ACC112 (cell line): ENCODE measurements around the gene KCNH1.

Source experiments
- H2AFZ ChIP-seq: fragments of 200-600 bp; sonication (generic); one replicate; pipeline ENCODE4 v1.6.0; 2017; ENCODE audit warnings: antibody characterized with exemption, low read length; ENCODE audit not compliant: unreplicated experiment
- H3K27ac ChIP-seq: fragments of 200-600 bp; sonication (generic); 2 replicates; pipeline ENCODE4 v1.5.1; 2014; ENCODE audit warnings: low read depth, mild to moderate bottlenecking, antibody characterized with exemption, low read length, moderate library complexity
- H3K27me3 ChIP-seq: fragments of 200-600 bp; sonication (generic); 2 replicates; pipeline ENCODE4 v1.6.1; 2014; ENCODE audit warnings: mild to moderate bottlenecking, antibody characterized with exemption, low read length, moderate library complexity, mixed read lengths; ENCODE audit not compliant: insufficient read depth
- H3K36me3 ChIP-seq: fragments of 200-600 bp; sonication (generic); 2 replicates; pipeline ENCODE4 v1.6.1; 2016; ENCODE audit warnings: mild to moderate bottlenecking, antibody characterized with exemption, low read length, moderate library complexity, mixed read lengths; ENCODE audit not compliant: insufficient read depth
- H3K4me1 ChIP-seq: fragments of 200-600 bp; sonication (generic); one replicate; pipeline ENCODE4 v1.6.1; 2016; ENCODE audit warnings: low read length, mixed read lengths; ENCODE audit not compliant: insufficient read depth, unreplicated experiment, control insufficient read depth
- H3K4me3 ChIP-seq: fragments of 200-600 bp; sonication (generic); 2 replicates; pipeline ENCODE4 v1.5.1; 2014; ENCODE audit warnings: mild to moderate bottlenecking, low read depth, low read length
- H3K79me2 ChIP-seq: fragments of 200-600 bp; sonication (generic); one replicate; pipeline ENCODE4 v1.6.0; 2016; ENCODE audit warnings: low read length; ENCODE audit not compliant: control insufficient read depth, unreplicated experiment, insufficient read depth

Gene KCNH1, protein sequence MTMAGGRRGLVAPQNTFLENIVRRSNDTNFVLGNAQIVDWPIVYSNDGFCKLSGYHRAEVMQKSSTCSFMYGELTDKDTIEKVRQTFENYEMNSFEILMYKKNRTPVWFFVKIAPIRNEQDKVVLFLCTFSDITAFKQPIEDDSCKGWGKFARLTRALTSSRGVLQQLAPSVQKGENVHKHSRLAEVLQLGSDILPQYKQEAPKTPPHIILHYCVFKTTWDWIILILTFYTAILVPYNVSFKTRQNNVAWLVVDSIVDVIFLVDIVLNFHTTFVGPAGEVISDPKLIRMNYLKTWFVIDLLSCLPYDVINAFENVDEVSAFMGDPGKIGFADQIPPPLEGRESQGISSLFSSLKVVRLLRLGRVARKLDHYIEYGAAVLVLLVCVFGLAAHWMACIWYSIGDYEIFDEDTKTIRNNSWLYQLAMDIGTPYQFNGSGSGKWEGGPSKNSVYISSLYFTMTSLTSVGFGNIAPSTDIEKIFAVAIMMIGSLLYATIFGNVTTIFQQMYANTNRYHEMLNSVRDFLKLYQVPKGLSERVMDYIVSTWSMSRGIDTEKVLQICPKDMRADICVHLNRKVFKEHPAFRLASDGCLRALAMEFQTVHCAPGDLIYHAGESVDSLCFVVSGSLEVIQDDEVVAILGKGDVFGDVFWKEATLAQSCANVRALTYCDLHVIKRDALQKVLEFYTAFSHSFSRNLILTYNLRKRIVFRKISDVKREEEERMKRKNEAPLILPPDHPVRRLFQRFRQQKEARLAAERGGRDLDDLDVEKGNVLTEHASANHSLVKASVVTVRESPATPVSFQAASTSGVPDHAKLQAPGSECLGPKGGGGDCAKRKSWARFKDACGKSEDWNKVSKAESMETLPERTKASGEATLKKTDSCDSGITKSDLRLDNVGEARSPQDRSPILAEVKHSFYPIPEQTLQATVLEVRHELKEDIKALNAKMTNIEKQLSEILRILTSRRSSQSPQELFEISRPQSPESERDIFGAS

DNA sequence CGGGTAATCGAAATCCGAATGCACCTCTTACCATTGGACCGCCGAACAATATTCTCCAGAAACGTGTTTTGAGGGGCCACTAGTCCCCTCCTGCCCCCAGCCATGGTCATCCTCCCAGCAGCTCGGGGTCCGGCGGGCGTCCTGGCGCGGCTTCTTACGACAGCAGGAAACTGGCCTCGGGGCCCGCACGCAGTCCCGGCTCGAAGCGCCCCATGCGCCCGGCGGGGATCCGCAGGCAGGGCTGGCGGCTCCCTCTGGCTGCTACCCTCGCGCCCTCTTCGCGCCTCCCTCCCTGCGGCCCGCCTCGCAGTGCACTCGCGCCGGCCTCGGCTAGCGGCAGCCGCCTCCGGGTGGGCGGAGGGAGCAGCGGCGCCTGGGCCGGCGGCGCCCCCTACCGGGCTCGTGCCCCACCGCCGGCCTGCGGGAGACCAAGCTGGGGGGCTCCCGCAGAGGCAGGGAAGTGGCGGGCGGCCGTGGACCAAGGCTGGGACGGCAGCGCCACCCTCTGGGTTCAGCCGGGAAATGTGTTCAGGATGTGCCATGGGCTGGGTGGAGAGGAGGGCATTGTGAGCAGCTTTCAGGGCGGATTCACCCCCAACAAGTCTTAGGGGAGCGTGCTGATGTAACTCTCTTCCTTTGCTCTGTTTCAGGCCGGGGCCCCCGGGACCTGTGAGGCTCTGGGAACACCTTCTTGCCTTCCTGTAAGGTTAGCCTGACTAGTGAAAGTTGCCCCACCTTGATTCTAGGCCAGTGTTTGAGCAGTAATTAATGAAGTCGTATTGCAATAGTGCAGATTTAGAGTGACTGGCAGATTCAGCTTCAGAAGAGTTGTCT, at the start of gene KCNH1:
Gene KCNH1, minus strand, starts transcription at position 313 of the 834 bp plus-strand sequence. Its CDS starts 203 bp downstream, at position 110.
- Histone ChIP-seq H3K27me3 (peaks cover 72% of the 10 kb centered on the region), H2AFZ (peak within 1 kb of the TSS; percentile 47), H3K27ac (no peak within 1 kb of the TSS), H3K36me3 (no peaks in the 10 kb centered on the region), H3K4me3 (peak within 1 kb of the TSS; percentile 71), H3K79me2 (no peaks in the 10 kb centered on the region), H3K4me1 (no peaks in the 10 kb centered on the region)

DNA sequence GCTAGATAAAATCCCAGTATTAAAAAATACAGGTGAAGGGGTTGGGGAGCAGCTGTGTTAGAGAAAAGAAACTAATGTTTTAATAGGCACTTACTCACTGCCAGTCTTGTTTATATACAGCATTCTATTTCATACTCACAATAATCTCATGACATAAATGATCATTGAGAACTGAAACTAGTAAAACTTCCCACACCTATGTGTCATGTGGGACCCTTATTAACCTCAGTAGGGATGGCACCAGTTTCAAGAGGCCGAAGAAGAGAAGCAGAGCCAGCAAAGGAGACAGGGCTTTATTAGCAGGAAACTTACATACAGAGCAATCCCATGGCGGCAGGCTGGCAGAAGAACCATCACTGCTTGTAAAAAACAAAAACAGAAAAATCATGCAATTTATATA, 48.8 kb upstream of the KCNH1 start:
- no peak overlapping the region for H3K27ac ChIP-seq
- H3K27me3 ChIP-seq: 0 out of 2 replicates have a peak, but pooled peaks cover 7% of the 10 kb centered on the region
- no peaks in the 10 kb centered on the region for H3K36me3 ChIP-seq
- H3K4me1 ChIP-seq: peaks cover 8% of the 10 kb centered on the region
- H3K79me2 ChIP-seq: no peaks in the 10 kb centered on the region
- no peak overlapping the region for H2AFZ ChIP-seq
- H3K4me3 ChIP-seq: no peak overlapping the region

DNA sequence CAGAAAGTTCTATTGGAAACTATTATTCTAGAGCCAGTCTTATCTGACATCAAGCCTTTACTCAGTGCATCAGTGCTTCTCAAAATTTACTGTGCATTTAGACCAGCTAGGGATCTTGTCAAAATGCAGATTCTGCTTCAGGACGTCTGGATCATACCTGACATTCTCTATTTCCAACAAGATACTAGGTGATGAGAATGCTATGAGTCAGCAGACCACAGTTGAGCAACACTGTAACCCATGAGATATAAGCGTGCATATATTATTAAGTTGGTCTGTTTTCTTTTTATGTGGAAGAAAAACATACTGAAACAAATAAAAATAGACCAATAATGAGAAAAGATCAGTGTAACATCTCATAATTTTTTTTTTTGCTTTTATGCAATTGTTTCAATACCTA, 40.4 kb upstream of the KCNH1 start:
- Histone ChIP-seq H3K27me3 (0 out of 2 replicates have a peak, but pooled peaks cover 5% of the 10 kb centered on the region), H3K27ac (no peak overlapping the region), H3K79me2 (no peaks in the 10 kb centered on the region), H2AFZ (no peak overlapping the region), H3K4me1 (no peaks in the 10 kb centered on the region), H3K36me3 (no peaks in the 10 kb centered on the region), H3K4me3 (no peak overlapping the region)

DNA sequence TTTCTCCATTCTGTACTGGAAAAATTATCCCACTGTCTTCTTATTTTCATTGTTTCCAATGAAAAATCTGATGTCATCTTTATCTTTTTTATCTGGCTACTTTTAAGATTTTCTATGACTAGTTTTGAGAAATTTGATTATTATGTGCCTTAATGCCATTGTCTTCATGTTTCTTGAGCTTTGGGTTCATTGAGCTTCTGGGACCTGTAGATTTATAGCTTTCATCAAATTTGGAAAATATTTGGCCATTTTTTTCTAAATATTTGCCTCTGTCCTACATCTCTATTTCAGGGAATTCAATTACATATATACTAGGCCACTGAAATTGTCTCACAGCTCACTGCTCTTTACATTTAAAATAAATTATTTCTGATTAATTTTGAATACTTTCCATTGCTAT, 38.7 kb upstream of the KCNH1 start:
- Histone ChIP-seq H3K27me3 (0 out of 2 replicates have a peak, but pooled peaks cover 5% of the 10 kb centered on the region), H3K79me2 (no peaks in the 10 kb centered on the region), H3K27ac (no peak overlapping the region), H2AFZ (no peak overlapping the region), H3K4me1 (no peaks in the 10 kb centered on the region), H3K4me3 (no peak overlapping the region), H3K36me3 (no peaks in the 10 kb centered on the region)

DNA sequence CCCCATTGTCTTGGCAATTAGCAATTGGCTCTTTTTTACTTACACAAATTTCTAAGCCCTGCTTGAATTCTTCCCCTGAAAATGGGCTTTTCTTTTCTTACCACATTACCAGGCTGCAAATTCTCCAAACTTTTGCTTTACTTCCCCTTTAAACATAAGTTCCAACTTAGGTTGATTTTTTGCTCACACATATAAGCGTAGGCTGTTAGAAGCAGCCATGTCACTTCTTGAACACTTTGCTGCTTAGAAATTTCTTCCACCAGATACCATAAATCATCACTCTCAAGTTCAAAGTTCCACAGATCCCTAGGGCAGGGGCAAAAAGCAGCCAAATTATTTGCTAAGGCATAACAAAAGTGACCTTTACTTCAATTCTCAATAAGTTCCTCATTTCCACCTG, 35.4 kb upstream of the KCNH1 start:
- Histone ChIP-seq H3K4me3 (no peak overlapping the region), H3K27ac (no peak overlapping the region), H3K79me2 (no peaks in the 10 kb centered on the region), H2AFZ (no peak overlapping the region), H3K4me1 (no peaks in the 10 kb centered on the region), H3K27me3 (0 out of 2 replicates have a peak, but pooled peaks cover 8% of the 10 kb centered on the region), H3K36me3 (no peaks in the 10 kb centered on the region)

DNA sequence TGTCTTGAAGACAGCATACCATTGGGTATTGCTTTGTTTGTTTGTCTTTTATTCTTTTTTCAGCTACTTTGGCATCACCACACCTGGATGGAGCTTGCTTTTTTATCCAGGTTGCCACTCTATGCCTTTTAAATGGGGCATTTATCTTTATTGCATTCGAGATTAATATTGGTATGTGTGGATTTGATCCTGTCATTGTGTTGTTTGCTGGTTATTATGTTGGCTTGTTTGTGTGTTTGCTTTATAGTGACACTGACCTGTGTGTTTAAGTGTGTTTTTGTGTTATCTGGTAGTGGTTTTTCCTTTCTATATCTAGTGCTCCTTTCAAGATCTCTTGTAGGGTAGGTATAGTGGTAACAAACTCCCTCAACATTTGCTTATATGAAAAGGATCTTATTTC, 24.9 kb upstream of the KCNH1 start:
- H3K27ac ChIP-seq: no peak overlapping the region
- H3K27me3 ChIP-seq: no peaks in the 10 kb centered on the region
- no peaks in the 10 kb centered on the region for H3K36me3 ChIP-seq
- no peak overlapping the region for H3K4me3 ChIP-seq
- no peaks in the 10 kb centered on the region for H3K4me1 ChIP-seq
- H2AFZ ChIP-seq: no peak overlapping the region
- no peaks in the 10 kb centered on the region for H3K79me2 ChIP-seq

DNA sequence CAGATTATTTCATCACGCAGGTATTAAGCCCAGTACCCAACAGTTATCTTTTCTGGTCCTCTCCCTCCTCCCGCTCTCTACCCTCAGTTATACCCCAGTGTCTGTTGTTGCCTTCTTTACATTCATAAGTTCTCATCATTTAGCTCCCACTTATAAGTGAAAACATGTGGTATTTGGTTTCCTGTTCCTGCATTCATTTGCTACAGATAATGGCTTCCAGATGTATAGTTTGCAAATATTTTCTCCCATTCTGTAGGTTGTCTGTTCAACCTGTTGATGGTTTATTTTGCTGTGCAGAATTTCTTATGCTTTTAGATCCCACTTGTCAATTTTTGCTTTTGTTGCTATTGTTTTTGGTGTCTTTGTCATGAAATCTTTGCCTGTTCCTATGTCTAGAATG, 21.1 kb upstream of the KCNH1 start:
- H3K79me2 ChIP-seq: no peaks in the 10 kb centered on the region
- H3K36me3 ChIP-seq: no peaks in the 10 kb centered on the region
- no peaks in the 10 kb centered on the region for H3K4me1 ChIP-seq
- H3K4me3 ChIP-seq: no peak overlapping the region
- no peak overlapping the region for H3K27ac ChIP-seq
- no peak overlapping the region for H2AFZ ChIP-seq
- H3K27me3 ChIP-seq: no peaks in the 10 kb centered on the region

DNA sequence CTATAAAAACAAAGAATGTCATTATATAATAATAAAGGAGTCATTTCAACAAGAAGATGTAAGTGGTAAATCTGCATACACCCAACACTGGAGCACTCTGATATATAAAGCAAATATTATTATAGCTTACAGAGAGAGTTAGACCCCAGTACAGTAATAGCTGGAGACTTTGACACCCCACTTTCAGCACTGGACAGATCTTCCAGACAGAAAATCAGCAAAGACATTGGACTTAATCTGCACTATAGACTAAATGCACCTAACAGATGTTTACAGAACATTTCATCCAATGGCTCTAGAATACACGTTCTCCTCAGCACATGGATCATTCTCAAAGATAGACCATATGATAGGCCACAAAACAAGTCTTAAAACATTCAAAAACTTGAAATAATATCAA, 20.0 kb upstream of the KCNH1 start:
- H3K36me3 ChIP-seq: no peaks in the 10 kb centered on the region
- H3K27me3 ChIP-seq: no peaks in the 10 kb centered on the region
- H3K4me3 ChIP-seq: no peak overlapping the region
- H3K79me2 ChIP-seq: no peaks in the 10 kb centered on the region
- H3K4me1 ChIP-seq: no peaks in the 10 kb centered on the region
- H3K27ac ChIP-seq: no peak overlapping the region
- H2AFZ ChIP-seq: no peak overlapping the region

DNA sequence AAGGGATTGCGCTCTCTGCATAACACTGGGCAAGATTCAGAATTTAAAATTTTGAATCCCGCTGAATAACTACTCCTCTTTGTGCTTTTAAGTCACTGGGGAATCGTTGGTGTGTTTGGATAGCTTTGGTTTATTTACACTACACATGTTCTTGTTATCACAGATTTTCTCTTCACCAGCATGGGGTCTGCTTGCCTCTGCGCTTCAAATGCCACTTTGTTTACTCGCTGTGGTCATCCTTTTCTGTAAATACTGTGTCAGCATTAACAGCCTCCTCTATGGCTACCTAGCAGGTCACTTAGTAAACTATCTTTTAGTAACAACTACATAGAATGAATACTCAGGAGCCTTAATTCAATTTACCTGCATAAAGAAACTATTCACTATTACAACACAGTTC, 14.4 kb upstream of the KCNH1 start:
- no peak overlapping the region for H3K27ac ChIP-seq
- no peaks in the 10 kb centered on the region for H3K4me1 ChIP-seq
- no peaks in the 10 kb centered on the region for H3K79me2 ChIP-seq
- peaks cover 13% of the 10 kb centered on the region for H3K27me3 ChIP-seq
- H2AFZ ChIP-seq: no peak overlapping the region
- no peak overlapping the region for H3K4me3 ChIP-seq
- no peaks in the 10 kb centered on the region for H3K36me3 ChIP-seq

DNA sequence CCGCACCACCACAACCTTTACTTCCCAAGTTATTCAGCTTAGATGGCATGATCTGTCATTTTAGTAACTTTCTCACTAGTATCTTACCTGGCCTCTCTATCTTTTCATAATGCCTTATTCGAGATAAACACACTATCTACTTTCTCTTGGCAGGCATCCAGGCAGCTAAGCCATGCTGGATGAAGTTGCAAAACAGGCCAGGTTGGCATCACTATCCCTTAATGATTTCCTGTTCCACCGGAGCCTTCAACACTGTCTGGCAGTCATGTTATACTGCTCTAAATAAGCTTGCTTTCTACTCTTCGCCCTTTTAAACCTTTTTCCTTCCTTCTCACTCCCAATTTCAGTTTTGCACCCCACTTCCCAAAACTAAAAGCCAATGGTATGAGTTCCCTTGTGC, 12.0 kb upstream of the KCNH1 start:
- H3K36me3 ChIP-seq: no peaks in the 10 kb centered on the region
- H3K79me2 ChIP-seq: no peaks in the 10 kb centered on the region
- peaks cover 13% of the 10 kb centered on the region for H3K27me3 ChIP-seq
- H3K4me1 ChIP-seq: no peaks in the 10 kb centered on the region
- no peak overlapping the region for H3K4me3 ChIP-seq
- no peak overlapping the region for H3K27ac ChIP-seq
- H2AFZ ChIP-seq: no peak overlapping the region
